HPDE6-E6E7 (cell line): ENCODE data around the gene ISM2.

ENCODE experiments used
- DNase-seq: peaks from one replicate; pipeline ENCODE4 v3.0.0; 2011; ENCODE audit warnings: missing footprints; ENCODE audit errors: extremely low spot score

ISM2 gene

GRCh38 chr14:77469067-77469505 lies 29.5 kb downstream of the ISM2 start:
- no peak for DNase-seq

DNA sequence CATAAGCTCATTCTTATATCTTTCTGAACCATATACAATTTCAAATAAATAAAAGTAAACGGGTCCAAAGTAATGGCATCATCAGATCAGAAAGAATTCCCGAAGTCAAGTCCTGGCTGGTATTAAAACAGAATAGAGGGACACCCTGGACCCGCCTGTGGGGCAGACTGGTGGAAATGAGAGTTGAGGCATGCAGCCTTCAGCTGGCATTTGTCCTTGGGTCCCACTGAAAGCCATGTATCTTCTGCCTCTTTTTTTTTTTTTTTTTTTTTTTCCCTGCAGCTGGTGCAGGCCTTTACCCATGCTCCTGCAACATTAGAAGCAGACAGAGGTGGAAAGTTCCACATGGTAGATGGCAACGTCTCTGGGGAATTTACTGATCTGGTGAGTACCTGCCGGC lies 30.8 kb downstream of the ISM2 start:
- no peak for DNase-seq

DNA sequence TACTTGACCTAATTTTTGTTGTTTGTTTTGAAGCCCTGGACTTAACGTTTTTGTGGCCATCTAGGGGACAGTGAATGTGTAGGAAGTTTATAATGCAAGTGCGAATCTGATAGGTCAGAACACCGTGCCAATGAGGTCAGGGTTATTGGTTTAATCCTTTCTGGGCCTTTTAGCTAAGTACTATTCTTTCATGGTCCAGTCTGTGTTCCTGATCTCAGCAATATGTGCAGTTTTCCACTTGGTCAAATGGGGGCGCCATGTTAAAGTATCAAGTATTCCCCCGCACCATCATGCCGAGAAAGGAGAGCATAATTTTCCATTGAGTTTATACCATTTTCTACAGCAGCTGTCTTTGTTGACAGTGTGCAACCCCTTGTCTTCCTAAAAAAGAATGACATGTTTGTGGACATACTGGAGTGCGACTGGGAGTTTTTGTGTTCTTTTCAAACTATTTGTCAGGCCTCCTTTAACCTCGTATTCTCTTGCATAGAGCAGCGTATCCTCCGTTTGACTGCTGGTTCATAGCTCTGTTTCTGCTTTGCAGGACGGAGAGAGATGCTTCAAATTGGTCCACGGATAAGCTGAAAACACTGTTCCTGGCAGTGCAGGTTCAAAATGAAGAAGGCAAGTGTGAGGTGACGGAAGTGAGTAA lies 39.4 kb downstream of the ISM2 start:
- no peak for DNase-seq

DNA sequence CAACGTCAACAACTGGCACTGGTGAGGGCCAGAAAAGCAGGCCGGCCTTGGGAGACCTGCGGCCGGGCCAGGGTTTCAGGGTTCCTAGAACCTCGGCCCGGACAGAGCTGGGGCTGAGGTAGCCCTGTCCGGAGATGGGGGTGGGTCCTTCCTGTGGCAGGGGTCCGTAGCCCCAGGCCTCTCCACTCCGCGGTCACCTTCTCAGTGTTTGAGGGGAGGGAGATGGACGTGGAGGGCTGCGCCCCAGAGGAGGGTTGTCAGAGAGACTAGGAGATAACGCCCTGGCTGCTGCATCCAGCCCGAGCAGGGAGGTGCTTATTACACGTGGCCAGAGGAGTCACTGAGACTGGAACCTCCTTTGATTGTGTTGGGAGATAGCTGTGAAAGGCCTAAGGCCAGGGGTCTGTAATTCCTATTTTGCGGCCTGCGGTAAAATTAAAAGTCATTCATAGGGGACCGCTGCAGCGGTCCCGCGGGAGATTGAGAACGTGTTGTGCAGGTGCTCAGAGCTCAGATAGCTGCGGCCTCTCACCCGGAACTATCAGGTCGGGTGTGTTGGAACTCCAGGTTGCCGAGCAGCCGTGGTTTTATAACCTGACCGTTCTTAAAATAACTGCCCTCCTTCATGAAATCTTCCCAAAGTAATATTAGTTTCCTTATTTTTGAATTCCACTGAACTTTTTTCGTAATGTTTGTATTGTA lies 40.2 kb downstream of the ISM2 start:
- DNase-seq: peak; percentile 34

DNA sequence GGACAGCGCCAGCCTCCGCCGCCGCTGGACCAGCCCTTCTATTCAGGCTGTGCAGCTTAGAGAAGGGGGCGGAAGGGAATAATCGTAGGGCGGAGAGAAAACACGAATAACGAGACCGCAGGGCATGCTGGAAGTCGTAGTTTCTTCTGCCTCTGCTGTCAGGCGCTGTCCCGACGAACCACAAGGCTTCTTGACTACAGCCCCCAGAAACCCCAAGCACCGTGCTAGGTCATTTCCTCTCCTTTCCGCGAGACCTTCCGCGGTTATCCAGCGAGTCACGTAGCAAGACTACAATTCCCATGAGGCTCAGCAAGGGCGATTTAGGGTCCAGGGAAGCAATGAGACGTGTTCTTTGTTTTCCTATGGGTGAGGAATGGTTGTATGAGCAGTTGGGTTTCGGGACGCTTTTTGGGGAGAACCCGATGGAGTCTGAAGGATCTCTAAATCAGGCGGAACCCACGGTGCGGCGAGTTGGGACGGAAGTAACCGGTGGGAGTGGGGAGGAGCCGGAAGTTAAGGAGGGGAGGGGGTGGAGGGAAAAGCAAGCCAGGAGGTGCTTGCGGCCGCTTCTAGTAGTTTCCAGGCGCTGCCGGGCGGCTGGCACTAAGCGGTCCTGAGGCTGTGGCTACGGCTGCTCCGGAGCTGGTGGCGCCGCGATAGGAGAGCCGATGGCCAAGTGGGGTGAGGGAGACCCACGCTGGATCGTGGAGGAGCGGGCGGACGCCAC lies 40.9 kb downstream of the ISM2 start, which contains the start of the genes AHSA1 and VIPAS39:
TSS of gene AHSA1 (plus strand) at position 572 of the 727 bp plus-strand sequence. CDS start at position 669, 97 bp downstream.
TSS of gene VIPAS39 (minus strand) at position 80 of the 727 bp plus-strand sequence. CDS start 3,499 bp downstream, outside the sequence.
- peak; percentile 97 for DNase-seq

- DNase-seq: peak; percentile 21
Measured at GRCh38 chr14:77457115-77457521, 41.5 kb downstream of the ISM2 start.

DNA sequence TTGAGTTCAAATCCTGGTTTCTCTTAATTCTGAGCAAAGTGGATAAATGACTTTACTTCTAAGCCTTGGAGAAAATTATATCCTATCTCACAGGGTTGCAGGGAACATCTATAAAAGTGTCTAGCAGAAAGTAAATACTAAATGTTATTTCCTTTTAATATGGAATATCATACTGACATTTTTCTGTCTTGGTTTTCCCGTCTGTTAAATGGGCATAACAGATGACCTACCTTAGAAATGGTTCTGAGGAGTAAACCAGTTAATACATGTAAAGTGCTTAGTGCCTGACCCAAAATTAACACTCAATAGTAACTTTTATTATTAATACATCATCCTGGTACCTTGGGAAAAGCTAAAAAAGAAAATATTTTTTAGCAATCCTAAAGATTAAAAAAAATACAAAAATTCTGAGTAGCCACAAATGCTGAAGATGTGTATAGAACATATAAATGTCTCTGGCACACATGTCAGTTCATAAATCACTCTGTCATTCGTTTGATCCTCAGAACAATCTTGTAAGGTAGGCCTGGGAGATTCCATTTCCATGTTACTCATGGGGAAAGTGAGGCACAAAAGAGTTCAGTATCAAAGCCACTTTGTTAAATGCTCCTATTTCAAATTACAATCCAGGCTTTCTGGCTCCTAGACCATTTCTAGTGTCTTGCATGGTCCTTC lies 42.5 kb downstream of the ISM2 start:
- DNase-seq: no peak

DNA sequence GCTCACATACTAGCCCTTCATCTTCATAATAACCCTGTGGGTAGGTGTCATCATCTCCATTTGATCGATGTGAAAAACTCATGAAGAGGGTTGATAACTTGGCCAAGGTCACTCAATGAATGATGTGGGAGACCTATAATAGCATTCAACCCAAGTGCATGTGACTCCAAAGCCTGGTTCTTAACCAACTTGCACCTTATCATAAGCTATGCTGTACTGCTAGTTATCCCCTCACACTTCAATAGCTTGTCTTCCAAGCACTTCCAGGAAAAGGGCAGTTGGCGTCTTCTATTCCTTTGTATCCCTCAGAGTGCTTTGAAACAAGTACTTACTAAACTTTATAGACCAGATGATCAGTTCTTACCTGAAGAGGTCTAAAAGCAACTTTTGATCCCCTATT lies 56.4 kb downstream of the ISM2 start:
- DNase-seq: no peak

DNA sequence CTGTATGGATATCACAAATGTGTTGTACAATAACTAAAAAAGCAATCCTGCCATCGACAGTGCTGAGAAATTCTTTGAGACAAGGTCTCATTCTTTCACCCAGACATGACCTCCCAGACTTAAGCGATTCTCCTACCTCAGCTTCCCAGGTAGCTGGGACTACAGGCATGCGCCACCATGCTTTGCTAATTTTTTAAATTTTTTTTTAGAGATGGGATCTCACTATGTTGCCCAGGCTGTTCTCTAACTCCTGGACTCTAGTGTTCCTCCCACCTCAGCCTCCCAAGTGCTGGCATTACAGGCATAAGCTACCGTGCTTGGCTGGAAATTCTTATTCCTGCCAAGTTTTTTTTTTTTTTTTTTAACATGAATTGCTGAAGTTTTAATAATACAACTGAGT lies 58.8 kb downstream of the ISM2 start:
- DNase-seq: no peak

DNA sequence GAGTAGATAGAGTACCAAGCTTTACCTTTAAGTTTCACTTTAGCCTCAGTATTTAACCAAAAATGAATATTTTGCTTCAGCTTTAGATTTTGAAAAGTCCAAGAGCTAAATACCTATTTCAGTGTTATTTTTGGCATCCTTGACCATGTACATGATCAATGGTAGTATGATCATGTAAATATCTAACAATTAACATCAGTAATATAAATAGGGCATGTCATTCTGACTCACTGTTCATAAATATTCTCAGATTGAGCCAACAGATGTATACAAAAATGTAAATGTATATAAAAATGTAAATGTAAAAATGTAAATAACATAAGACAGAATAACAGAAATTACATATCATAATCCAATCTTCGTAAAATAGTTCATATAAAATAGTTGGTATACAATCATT lies 60.0 kb downstream of the ISM2 start:
- DNase-seq: no peak

- no peak for DNase-seq
Measured at GRCh38 chr14:77436042-77436441, 62.6 kb downstream of the ISM2 start.

GRCh38 chr14:77426396-77426795 lies 72.2 kb downstream of the ISM2 start:
- no peak for DNase-seq

DNA sequence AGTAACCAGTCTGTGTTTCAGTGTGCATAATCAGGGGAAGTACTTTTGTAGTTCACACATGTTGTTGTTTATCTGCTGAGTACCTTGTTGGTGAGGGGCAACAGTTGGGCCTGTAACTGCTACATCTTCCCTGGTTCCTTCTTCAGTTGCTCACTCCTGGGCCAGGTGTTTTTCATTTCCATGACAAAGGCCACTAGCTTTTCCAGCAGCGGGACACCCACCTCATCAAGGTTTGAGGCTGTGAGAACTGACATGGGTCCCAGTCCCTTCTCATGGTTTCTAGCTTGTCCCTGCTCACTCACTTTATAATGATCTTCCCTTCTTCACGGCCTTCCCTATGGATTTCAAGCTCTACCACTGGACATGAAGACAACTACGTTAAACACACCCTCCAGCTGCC lies 73.8 kb downstream of the ISM2 start:
- no peak for DNase-seq
